ENCODE results near the gene GCC1.
"Not testable (repeated sequence)": the region's sequence is repeated elsewhere in the genome, so short reads cannot be mapped to it uniquely, and the experiment has no call there.

GCC1 gene

GRCh38 chr7:127589896-127590295 lies 4.5 kb upstream of the GCC1 start:
- no peak for DNase-seq (ENCODE audit: low read depth in 2 of 2)

- DNase-seq (ENCODE audit: low read depth in 2 of 2): no peak
These were observed 3.5 kb upstream of the GCC1 start for GRCh38 chr7:127588697-127589482.

- peak; percentile 65 to 79 for DNase-seq (ENCODE audit: low read depth in 2 of 2)
These were observed 2.8 kb upstream of the GCC1 start, which contains the start of gene ARF5 for GRCh38 chr7:127588019-127588696. TSS of gene ARF5 (plus strand) at chr7:127588411. CDS start at chr7:127588499, 88 bp downstream.

GRCh38 chr7:127587663-127588018 lies 2.2 kb upstream of the GCC1 start:
- no peak for DNase-seq (ENCODE audit: low read depth in 2 of 2)

- no peak for DNase-seq (ENCODE audit: low read depth in 2 of 2)
These were observed 950 bp upstream of the GCC1 start for GRCh38 chr7:127586346-127586745.

- no peak for DNase-seq (ENCODE audit: low read depth in 2 of 2)
These were observed 750 bp downstream of the GCC1 start for GRCh38 chr7:127584648-127585043.

- DNase-seq (ENCODE audit: low read depth in 2 of 2): no peak
These were observed 3.0 kb downstream of the GCC1 start for GRCh38 chr7:127582361-127582760.

GRCh38 chr7:127581716-127582115 lies 3.7 kb downstream of the GCC1 start:
- no peak for DNase-seq (ENCODE audit: low read depth in 2 of 2)

GRCh38 chr7:127580612-127581011 lies 4.8 kb downstream of the GCC1 start:
- DNase-seq (ENCODE audit: low read depth in 2 of 2): no peak

- DNase-seq (ENCODE audit: low read depth in 2 of 2): no peak
These were observed 6.6 kb downstream of the GCC1 start for GRCh38 chr7:127578711-127579275.

- DNase-seq (ENCODE audit: low read depth in 2 of 2): no peak
These were observed 7.2 kb downstream of the GCC1 start for GRCh38 chr7:127578036-127578684.

GRCh38 chr7:127571741-127572505 lies 13.5 kb downstream of the GCC1 start:
- DNase-seq (ENCODE audit: low read depth in 2 of 2): no peak

GRCh38 chr7:127568034-127568433 lies 17.4 kb downstream of the GCC1 start:
- not testable (repeated sequence) for DNase-seq (ENCODE audit: low read depth in 2 of 2)

GRCh38 chr7:127566242-127566641 lies 19.2 kb downstream of the GCC1 start:
- no peak for DNase-seq (ENCODE audit: low read depth in 2 of 2)

GRCh38 chr7:127557803-127558202 lies 27.6 kb downstream of the GCC1 start:
- DNase-seq (ENCODE audit: low read depth in 2 of 2): no peak

- DNase-seq (ENCODE audit: low read depth in 2 of 2): no peak
These were observed 29.0 kb downstream of the GCC1 start for GRCh38 chr7:127556404-127556803.

- no peak for DNase-seq (ENCODE audit: low read depth in 2 of 2)
These were observed 33.5 kb downstream of the GCC1 start for GRCh38 chr7:127551941-127552340.

GRCh38 chr7:127550247-127550646 lies 35.1 kb downstream of the GCC1 start:
- no peak for DNase-seq (ENCODE audit: low read depth in 2 of 2)

- DNase-seq (ENCODE audit: low read depth in 2 of 2): no peak
These were observed 39.1 kb downstream of the GCC1 start for GRCh38 chr7:127546313-127546712.

GRCh38 chr7:127541548-127541947 lies 43.8 kb downstream of the GCC1 start:
- no peak for DNase-seq (ENCODE audit: low read depth in 2 of 2)

GRCh38 chr7:127540461-127540860 lies 44.9 kb downstream of the GCC1 start:
- not testable (repeated sequence) for DNase-seq (ENCODE audit: low read depth in 2 of 2)

- DNase-seq (ENCODE audit: low read depth in 2 of 2): no peak
These were observed 46.3 kb downstream of the GCC1 start for GRCh38 chr7:127539116-127539515.
